CD8-positive, alpha-beta memory T cell (primary cell): Measurements from ENCODE around the gene TEX52. TPM values are rescaled to one million over a fixed set of nuclear protein-coding genes. Genes with fewer than 3 reads are reported as not detected.
A peak's percentile ranks its signal among the peaks of the same experiment; 100 is the strongest.

Experiments used
- CTCF ChIA-PET: fragments of 350-600 bp; sonication (Branson Sonifier 250); formaldehyde crosslinking; loops from one replicate; lab custom pipeline; 2021; ENCODE audit warnings: antibody characterized with exemption; lab: Charles Lee
- POLR2A ChIA-PET: fragments of 350-600 bp; sonication (Branson Sonifier 250); formaldehyde crosslinking; loops from one replicate; lab custom pipeline; 2021; ENCODE audit warnings: antibody characterized with exemption; lab: Charles Lee
- DNase-seq, 5 donors: peaks; one replicate each; pipeline versions ENCODE4 v3.0.0 to v3.0.0-alpha.2; 2020 to 2022; ENCODE audit warnings: mixed read lengths in 1 of 5
- H3K27ac ChIP-seq: one replicate; pipeline ENCODE4 v1.7.0; 2013; ENCODE audit warnings: low read depth, mild to moderate bottlenecking, low read length, moderate library complexity
- H3K27me3 ChIP-seq: 2 replicates; pipeline ENCODE4 v1.7.0; 2013; ENCODE audit warnings: low read length, mild to moderate bottlenecking; ENCODE audit not compliant: insufficient read depth, poor library complexity, severe bottlenecking
- H3K36me3 ChIP-seq: 2 replicates; pipeline ENCODE4 v1.7.0; 2013; ENCODE audit warnings: mild to moderate bottlenecking, low read length, moderate library complexity; ENCODE audit not compliant: insufficient read depth
- H3K4me1 ChIP-seq: 2 replicates; pipeline ENCODE4 v1.7.0; 2013; ENCODE audit warnings: mild to moderate bottlenecking, low read length, moderate library complexity; ENCODE audit not compliant: insufficient read depth
- H3K4me3 ChIP-seq: 2 replicates; pipeline ENCODE4 v1.7.0; 2013; ENCODE audit warnings: mild to moderate bottlenecking, low read length
- H3K9me3 ChIP-seq: 2 replicates; pipeline ENCODE4 v1.7.0; 2013; ENCODE audit warnings: mild to moderate bottlenecking, low read length
- H3K27ac Mint-ChIP-seq, 8 donors: one replicate each; pipeline ENCODE4 v1.8.0; 2020 to 2021; ENCODE audit warnings: mixed read lengths in 8 of 8, mild to moderate bottlenecking in 6 of 8, inconsistent platforms in 3 of 8, moderate library complexity in 3 of 8
- H3K27me3 Mint-ChIP-seq, 2 donors: one replicate each; pipeline ENCODE4 v1.8.0; 2020 to 2021; ENCODE audit warnings: mixed read lengths in 2 of 2, mild to moderate bottlenecking in 1 of 2, moderate library complexity in 1 of 2
- H3K36me3 Mint-ChIP-seq, 3 donors: one replicate each; pipeline ENCODE4 v1.8.0; 2020 to 2021; ENCODE audit warnings: mixed read lengths in 3 of 3, inconsistent platforms in 1 of 3, mild to moderate bottlenecking in 1 of 3
- H3K4me1 Mint-ChIP-seq, 3 donors: one replicate each; pipeline ENCODE4 v1.8.0; 2020 to 2021; ENCODE audit warnings: mixed read lengths in 3 of 3, inconsistent platforms in 1 of 3, mild to moderate bottlenecking in 1 of 3
- H3K4me3 Mint-ChIP-seq, 7 donors: one replicate each; pipeline ENCODE4 v1.8.0; 2020 to 2021; ENCODE audit warnings: mixed read lengths in 7 of 7, mild to moderate bottlenecking in 6 of 7, moderate library complexity in 4 of 7, inconsistent platforms in 2 of 7
- H3K9me3 Mint-ChIP-seq, 5 donors: one replicate each; pipeline ENCODE4 v1.8.0; 2020 to 2022; ENCODE audit warnings: mixed read lengths in 5 of 5, mild to moderate bottlenecking in 3 of 5, moderate library complexity in 2 of 5, inconsistent platforms in 1 of 5
- polyA plus RNA-seq: library from polyadenylated mRNA; unstranded; fragments of 300-500 nt; fragmentation: Illumina TruSeq; gene quantifications from one replicate; pipeline ENCODE4 v1.2.3, GENCODE V29; 2021
- total RNA-seq, 2 experiments: library from RNA; stranded (reverse); gene quantifications; one replicate each; pipeline ENCODE4 v1.2.3, GENCODE V29; 2021

TEX52 gene
- total and polyA plus RNA-seq, 3 experiments from 2014 or later: not detected

- POLR2A ChIA-PET: interaction anchor here (0.7 kb wide), 1 partner anchor 10 kb away, joined by 3 read pairs; no protein-coding TSS in a partner anchor
- Histone ChIP-seq H3K36me3 (peaks cover 71% of the 10 kb centered on the region), H3K27ac (no peak overlapping the region), H3K4me3 (no peak overlapping the region), H3K27me3 (no peaks in the 10 kb centered on the region), H3K4me1 (no peaks in the 10 kb centered on the region), H3K9me3 (no peaks in the 10 kb centered on the region)
- DNase-seq: no peak
- peaks cover 0 to 92% (median 32%) of the 10 kb centered on the region in 3 donors for H3K36me3 Mint-ChIP-seq
- CTCF ChIA-PET: no interaction called here
- H3K27me3 Mint-ChIP-seq: no peaks in the 10 kb centered on the region
- no peak overlapping the region for H3K4me3 Mint-ChIP-seq
- H3K4me1 Mint-ChIP-seq: no peaks in the 10 kb centered on the region
- no peaks in the 10 kb centered on the region for H3K9me3 Mint-ChIP-seq
- no peak overlapping the region for H3K27ac Mint-ChIP-seq
These were observed 30.8 kb downstream of the TEX52 start for GRCh38 chr12:2826036-2826435.

GRCh38 chr12:2825132-2825531 is 31.7 kb downstream of the TEX52 start:
- Mint-ChIP-seq H3K36me3 (peaks cover under 1 to 93% (median 32%) of the 10 kb centered on the region in 3 donors), H3K9me3 (no peaks in the 10 kb centered on the region), H3K27me3 (no peaks in the 10 kb centered on the region), H3K27ac (peak overlapping the region in 3 of 8 donors; percentile 50 to 92 (median 64)), H3K4me1 (no peaks in the 10 kb centered on the region), H3K4me3 (no peak overlapping the region)
- H3K4me3 ChIP-seq: no peak overlapping the region
- DNase-seq: no peak
- ChIA-PET POLR2A (no interaction called here), CTCF (interaction anchor here (1.0 kb wide), 1 partner anchor 14 kb away, joined by 3 read pairs; no protein-coding TSS in a partner anchor)
- H3K27me3 ChIP-seq: no peaks in the 10 kb centered on the region
- H3K27ac ChIP-seq: no peak overlapping the region
- no peaks in the 10 kb centered on the region for H3K9me3 ChIP-seq
- peaks cover 78% of the 10 kb centered on the region for H3K36me3 ChIP-seq
- no peaks in the 10 kb centered on the region for H3K4me1 ChIP-seq

GRCh38 chr12:2824541-2824940 is 32.3 kb downstream of the TEX52 start:
- no peak overlapping the region for H3K4me3 Mint-ChIP-seq
- H3K36me3 ChIP-seq: peaks cover 83% of the 10 kb centered on the region
- H3K27ac ChIP-seq: no peak overlapping the region
- CTCF ChIA-PET: interaction anchor here (1.0 kb wide), 1 partner anchor 14 kb away, joined by 3 read pairs; no protein-coding TSS in a partner anchor
- no peaks in the 10 kb centered on the region for H3K9me3 ChIP-seq
- POLR2A ChIA-PET: no interaction called here
- H3K27me3 ChIP-seq: no peaks in the 10 kb centered on the region
- DNase-seq: no peak
- H3K27me3 Mint-ChIP-seq: no peaks in the 10 kb centered on the region
- no peaks in the 10 kb centered on the region for H3K9me3 Mint-ChIP-seq
- peaks cover 0 to 4% (median 2%) of the 10 kb centered on the region in 3 donors for H3K4me1 Mint-ChIP-seq
- peaks cover 7 to 96% (median 38%) of the 10 kb centered on the region in 3 donors for H3K36me3 Mint-ChIP-seq
- H3K4me1 ChIP-seq: no peaks in the 10 kb centered on the region
- H3K4me3 ChIP-seq: no peak overlapping the region
- no peak overlapping the region for H3K27ac Mint-ChIP-seq

- POLR2A ChIA-PET: no interaction called here
- Mint-ChIP-seq H3K4me1 (peaks cover 0 to 5% (median 2%) of the 10 kb centered on the region in 3 donors), H3K36me3 (peaks cover 8 to 93% (median 40%) of the 10 kb centered on the region in 3 donors), H3K27ac (peak overlapping the region in 1 of 8 donors; percentile 21), H3K9me3 (no peaks in the 10 kb centered on the region), H3K27me3 (no peaks in the 10 kb centered on the region), H3K4me3 (no peak overlapping the region)
- Histone ChIP-seq H3K27ac (no peak overlapping the region), H3K4me3 (no peak overlapping the region), H3K9me3 (no peaks in the 10 kb centered on the region), H3K27me3 (no peaks in the 10 kb centered on the region), H3K4me1 (no peaks in the 10 kb centered on the region), H3K36me3 (peaks cover 85% of the 10 kb centered on the region)
- CTCF ChIA-PET: no interaction called here
- no peak for DNase-seq
These were observed 33.4 kb downstream of the TEX52 start for GRCh38 chr12:2823483-2823882.

- no peak for DNase-seq
These were observed 36.4 kb downstream of the TEX52 start for GRCh38 chr12:2820432-2820831.

GRCh38 chr12:2819810-2820209 is 37.0 kb downstream of the TEX52 start:
- no peaks in the 10 kb centered on the region for H3K9me3 Mint-ChIP-seq
- no peak overlapping the region for H3K4me3 Mint-ChIP-seq
- H3K4me3 ChIP-seq: no peak overlapping the region
- H3K27me3 ChIP-seq: no peaks in the 10 kb centered on the region
- H3K9me3 ChIP-seq: no peaks in the 10 kb centered on the region
- POLR2A ChIA-PET: interaction anchor here (0.6 kb wide), 1 partner anchor 137 kb away, joined by 3 read pairs; no protein-coding TSS in a partner anchor
- H3K27ac Mint-ChIP-seq: peak overlapping the region in 4 of 8 donors; percentile 52 to 91 (median 62)
- H3K36me3 ChIP-seq: peaks cover 65% of the 10 kb centered on the region
- H3K27ac ChIP-seq: no peak overlapping the region
- no peak for DNase-seq
- peaks cover 14 to 20% (median 20%) of the 10 kb centered on the region in 3 donors for H3K4me1 Mint-ChIP-seq
- no peaks in the 10 kb centered on the region for H3K27me3 Mint-ChIP-seq
- H3K36me3 Mint-ChIP-seq: peaks cover 8 to 84% (median 30%) of the 10 kb centered on the region in 3 donors
- H3K4me1 ChIP-seq: peaks cover 5% of the 10 kb centered on the region
- CTCF ChIA-PET: no interaction called here

More at GRCh38 chr12:2820432-2820831, 36.4 kb downstream of the TEX52 start:
- H3K4me3 ChIP-seq: no peak overlapping the region
- Mint-ChIP-seq H3K4me3 (no peak overlapping the region), H3K4me1 (peaks cover 11 to 14% (median 14%) of the 10 kb centered on the region in 3 donors), H3K9me3 (no peaks in the 10 kb centered on the region), H3K27me3 (no peaks in the 10 kb centered on the region), H3K36me3 (peaks cover 8 to 86% (median 31%) of the 10 kb centered on the region in 3 donors), H3K27ac (peak overlapping the region in 2 of 8 donors; percentile 35 to 38)
- no peaks in the 10 kb centered on the region for H3K27me3 ChIP-seq
- peaks cover 71% of the 10 kb centered on the region for H3K36me3 ChIP-seq
- H3K9me3 ChIP-seq: no peaks in the 10 kb centered on the region
- H3K4me1 ChIP-seq: peaks cover 1% of the 10 kb centered on the region
- no peak overlapping the region for H3K27ac ChIP-seq
- ChIA-PET CTCF (interaction anchor here (1.9 kb wide), 1 partner anchor 24 kb away, joined by 4 read pairs; no protein-coding TSS in a partner anchor), POLR2A (no interaction called here)

- Mint-ChIP-seq H3K36me3 (peaks cover 0 to 38% (median 3%) of the 10 kb centered on the region in 3 donors), H3K27me3 (peaks cover 0 to 2% of the 10 kb centered on the region in 2 donors), H3K4me1 (peaks cover 40 to 50% (median 49%) of the 10 kb centered on the region in 3 donors), H3K4me3 (peak overlapping the region; percentile 98 to 100 (median 100)), H3K27ac (peak overlapping the region; percentile 97 to 100 (median 100)), H3K9me3 (no peaks in the 10 kb centered on the region)
- Histone ChIP-seq H3K36me3 (peaks cover 14% of the 10 kb centered on the region), H3K27ac (peak overlapping the region; percentile 91), H3K4me1 (peaks cover 28% of the 10 kb centered on the region), H3K4me3 (peak overlapping the region; percentile 87), H3K9me3 (no peaks in the 10 kb centered on the region), H3K27me3 (no peaks in the 10 kb centered on the region)
- ChIA-PET CTCF (interaction anchor here (0.8 to 3.5 kb wide), 8 partner anchors 8 to 132 kb away, joined by 3 to 15 read pairs (median 4); partner anchors contain the start of gene FKBP4), POLR2A (interaction anchor here (0.6 to 1.7 kb wide), 4 partner anchors 18 to 123 kb away, joined by 3 to 22 read pairs (median 3); partner anchors contain the start of genes FKBP4, FOXM1 and RHNO1)
- DNase-seq: peak; percentile 7 to 59 (median 25)
These were observed 43.3 kb downstream of the TEX52 start for GRCh38 chr12:2813214-2814185.
